ENCODE measurements around the gene NDUFB4. TPM values are rescaled to one million over a fixed set of nuclear protein-coding genes. Genes with fewer than 3 reads are reported as not detected.

NDUFB4 gene
- polyA plus RNA-seq, 2 donors, result 182 to 207 TPM

DNA sequence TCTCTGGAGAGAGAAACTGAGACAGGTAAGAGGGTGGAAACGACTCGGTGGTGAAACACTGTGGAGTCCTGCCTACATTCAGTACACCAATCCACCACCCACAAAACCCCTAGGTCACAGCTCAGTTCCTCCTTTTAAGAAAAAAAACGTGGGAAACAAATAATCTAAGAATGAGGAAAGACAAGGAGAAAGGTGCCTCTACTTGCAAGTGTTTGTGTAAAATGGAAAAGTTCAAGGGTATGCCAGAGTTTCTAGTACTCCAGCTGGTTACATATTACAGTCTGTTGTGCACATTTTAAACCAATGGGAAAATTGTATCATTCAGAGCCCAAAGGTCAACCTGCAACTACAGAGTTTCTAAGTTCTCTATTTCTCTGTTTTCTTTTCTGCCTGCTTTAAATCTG, 53.7 kb downstream of the NDUFB4 start:
- Histone ChIP-seq H3K27me3 (ENCODE audit: control insufficient read depth in 1 of 2, insufficient read depth in 2 of 2, low read length in 2 of 2) (no peaks in the 10 kb centered on the region), H3K4me1 (ENCODE audit: control insufficient read depth in 2 of 2, insufficient read depth in 2 of 2, low read length in 1 of 2) (no peaks in the 10 kb centered on the region), H3K27ac (ENCODE audit: low read depth in 2 of 2, low read length in 1 of 2) (no peak overlapping the region), H3K4me3 (ENCODE audit: low read depth in 1 of 2, low read length in 2 of 2) (no peak overlapping the region), H3K9me3 (ENCODE audit: control insufficient read depth in 2 of 2, insufficient read depth in 1 of 2, low read depth in 1 of 2, low read length in 1 of 2) (no peaks in the 10 kb centered on the region), H3K36me3 (ENCODE audit: control insufficient read depth in 2 of 2, insufficient read depth in 2 of 2, low read length in 1 of 2) (no peaks in the 10 kb centered on the region)
- 53 to 59% methylated on average over 3 of the region's 3 CpGs for WGBS, 2 donors

DNA sequence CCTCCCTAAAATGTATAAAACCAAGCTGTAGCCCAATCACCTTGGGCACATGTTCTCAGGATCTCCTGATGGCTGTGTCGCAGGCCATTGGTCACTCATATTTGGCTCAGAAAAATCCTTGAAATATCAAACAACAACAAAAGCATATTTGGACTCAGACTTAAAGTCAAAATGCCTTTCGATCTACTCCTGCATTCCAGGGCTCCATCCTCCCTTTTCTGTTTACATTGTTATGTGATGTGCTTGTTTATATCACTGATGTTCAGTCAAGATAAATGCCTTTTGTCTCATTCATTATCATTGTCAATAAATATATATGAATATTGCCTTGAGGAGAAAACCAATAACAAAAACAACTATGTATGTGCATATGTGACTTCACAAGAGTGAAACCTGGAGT, 54.2 kb downstream of the NDUFB4 start:
- Histone ChIP-seq H3K9me3 (ENCODE audit: control insufficient read depth in 2 of 2, insufficient read depth in 1 of 2, low read depth in 1 of 2, low read length in 1 of 2) (no peaks in the 10 kb centered on the region), H3K4me1 (ENCODE audit: control insufficient read depth in 2 of 2, insufficient read depth in 2 of 2, low read length in 1 of 2) (no peaks in the 10 kb centered on the region), H3K4me3 (ENCODE audit: low read depth in 1 of 2, low read length in 2 of 2) (no peak overlapping the region), H3K36me3 (ENCODE audit: control insufficient read depth in 2 of 2, insufficient read depth in 2 of 2, low read length in 1 of 2) (no peaks in the 10 kb centered on the region), H3K27ac (ENCODE audit: low read depth in 2 of 2, low read length in 1 of 2) (no peak overlapping the region), H3K27me3 (ENCODE audit: control insufficient read depth in 1 of 2, insufficient read depth in 2 of 2, low read length in 2 of 2) (no peaks in the 10 kb centered on the region)
- 73 to 86% methylated on average over 2 of the region's 2 CpGs for WGBS, 2 donors

Other genes starting within 250 kb of the NDUFB4 start
- gene LRRC58, start 247.0 kb upstream of the NDUFB4 start, polyA plus RNA-seq, result 1 to 10 TPM; 2.7 to 5.0 TPM
- 10 to 100 TPM in 1 of 2 donors, 1 to 10 TPM in 1; 5.4 to 10.7 TPM for gene FSTL1, start 145.3 kb upstream of the NDUFB4 start, polyA plus RNA-seq
- under 1 TPM; 0.06 TPM for gene HGD, start 85.9 kb downstream of the NDUFB4 start, polyA plus RNA-seq
- 1 to 10 TPM; 2.8 to 8.2 TPM for gene RABL3, start 146.2 kb downstream of the NDUFB4 start, polyA plus RNA-seq
- 1 to 10 TPM; 3.5 to 4.1 TPM for gene GTF2E1, start 146.4 kb downstream of the NDUFB4 start, polyA plus RNA-seq

Measured in esophagus (tissue), 2 donors.